Stimulated activated CD4-positive, alpha-beta T cell treated with anti-CD3 and anti-CD28 coated beads, TNF-alpha, amount 100 ng/mL, for 4 hours (primary cell): Measurements from ENCODE around the gene KLF6.

Source experiments
- DNase-seq, 3 experiments: peaks; one replicate each; pipeline ENCODE4 v3.0.0-alpha.2; 2020; ENCODE audit warnings: low read depth in 3 of 3

KLF6 gene

DNA sequence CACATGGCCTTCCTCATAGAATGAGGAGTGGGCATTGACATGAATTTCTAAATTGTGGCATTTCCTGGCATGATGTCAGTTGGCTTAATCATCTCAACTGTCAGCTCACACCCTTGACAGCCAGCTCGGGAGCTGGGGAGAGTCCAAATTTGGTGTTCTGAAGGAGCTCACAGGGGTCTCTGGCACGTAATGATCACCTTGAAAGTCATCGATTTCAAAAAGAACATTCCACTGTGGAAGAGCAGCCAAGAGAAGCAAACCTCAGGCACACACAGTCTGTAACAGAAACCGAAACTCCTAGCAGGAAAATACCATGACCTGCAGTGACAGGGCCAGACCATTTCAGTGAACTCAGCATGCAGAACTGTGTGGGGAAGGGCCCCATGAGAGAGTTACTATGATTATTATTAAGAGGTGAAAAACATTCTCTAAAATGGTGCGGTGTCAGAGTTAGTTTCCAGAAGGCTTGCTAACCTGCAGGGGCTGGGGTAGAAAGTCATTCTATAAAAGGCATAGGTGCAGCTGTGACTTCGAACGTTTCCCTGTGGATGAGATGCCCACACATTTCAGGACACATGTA lies 26.4 kb upstream of the KLF6 start:
- DNase-seq: no peak

DNA sequence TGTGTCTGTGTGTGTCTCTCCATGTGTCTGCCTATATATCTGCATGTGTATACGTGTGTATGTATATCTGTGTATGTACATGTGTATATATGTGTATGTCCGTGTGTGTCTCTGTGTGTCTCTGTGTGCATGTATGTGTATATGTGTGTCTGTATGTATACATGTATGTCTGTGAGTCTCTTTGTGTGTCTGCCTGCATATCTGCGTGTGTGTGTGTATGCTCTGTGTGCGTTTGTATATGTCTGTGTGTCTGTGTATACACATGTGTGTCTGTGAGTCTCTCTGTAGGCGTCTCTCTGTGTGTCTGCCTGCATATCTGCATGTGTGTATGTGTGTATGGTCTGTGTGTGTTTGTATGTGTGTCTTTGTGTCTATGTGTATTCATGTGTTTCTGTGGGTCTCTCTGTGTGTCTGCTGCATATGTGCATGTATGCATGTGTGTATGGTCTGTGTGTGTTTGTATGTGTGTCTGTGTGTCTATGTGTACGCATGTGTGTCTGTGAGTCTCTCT lies 23.7 kb upstream of the KLF6 start:
- no peak for DNase-seq

DNA sequence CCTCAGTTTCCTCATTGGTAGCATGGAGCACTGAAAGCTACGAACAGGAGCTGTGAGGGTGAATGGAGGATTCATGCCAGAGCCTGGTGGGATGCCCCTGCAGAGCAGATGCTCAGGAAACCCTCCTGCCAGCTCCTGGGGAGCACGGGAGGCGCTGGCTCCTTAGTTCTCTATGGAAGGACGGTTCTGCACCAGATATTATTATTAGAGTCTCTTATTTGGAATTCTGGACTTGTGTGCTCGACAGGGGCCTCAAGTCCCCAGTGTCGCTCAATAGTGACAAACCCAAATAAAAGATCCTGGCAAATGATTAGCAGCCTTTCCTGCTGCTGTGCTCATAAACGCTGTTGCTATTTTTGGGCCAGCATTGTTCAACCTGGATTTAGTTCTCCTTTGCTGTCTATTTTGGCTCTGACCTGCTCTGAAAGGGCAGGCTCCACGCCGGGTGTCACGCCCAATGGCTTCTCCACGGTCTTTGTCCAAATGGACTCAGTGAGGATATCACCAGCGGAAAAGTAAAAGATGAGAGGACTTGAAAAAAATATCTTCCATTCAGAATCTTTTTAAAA lies 23.0 kb upstream of the KLF6 start:
- DNase-seq: no peak

DNA sequence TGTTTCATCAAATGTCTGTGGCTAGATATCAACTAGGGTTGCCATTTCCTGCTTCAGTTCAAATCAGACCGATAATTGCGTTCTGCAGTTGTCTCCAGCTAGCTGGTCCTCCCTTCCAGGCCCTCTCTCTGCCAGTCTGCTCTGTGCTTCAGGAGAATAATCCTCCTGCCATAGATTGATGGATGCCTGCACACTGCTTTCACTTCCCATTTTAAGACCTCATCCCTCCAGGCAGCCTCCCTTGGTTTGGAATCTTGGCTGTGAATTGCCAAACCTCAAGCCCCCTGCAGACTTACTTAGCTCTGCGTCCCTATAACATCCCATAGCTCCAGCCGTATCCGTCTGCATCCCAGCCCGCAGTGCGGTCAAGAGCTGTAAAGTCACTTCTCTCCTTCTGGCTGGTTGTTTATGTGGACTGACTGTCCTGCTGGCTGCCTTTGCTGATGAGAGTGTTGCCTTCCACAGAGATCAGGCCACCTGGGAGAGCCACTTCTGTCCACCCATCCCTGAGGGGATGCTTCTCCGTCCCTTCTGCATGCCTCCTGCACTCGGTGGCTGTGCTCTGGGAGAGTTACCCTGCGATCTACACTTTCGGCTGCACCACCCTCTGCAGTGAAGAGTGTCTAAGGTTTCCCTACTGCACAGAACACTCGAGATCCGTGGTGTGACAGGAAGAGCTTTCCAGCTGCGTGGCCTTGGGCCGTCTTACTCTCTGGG lies 22.4 kb upstream of the KLF6 start:
- DNase-seq: no peak

DNA sequence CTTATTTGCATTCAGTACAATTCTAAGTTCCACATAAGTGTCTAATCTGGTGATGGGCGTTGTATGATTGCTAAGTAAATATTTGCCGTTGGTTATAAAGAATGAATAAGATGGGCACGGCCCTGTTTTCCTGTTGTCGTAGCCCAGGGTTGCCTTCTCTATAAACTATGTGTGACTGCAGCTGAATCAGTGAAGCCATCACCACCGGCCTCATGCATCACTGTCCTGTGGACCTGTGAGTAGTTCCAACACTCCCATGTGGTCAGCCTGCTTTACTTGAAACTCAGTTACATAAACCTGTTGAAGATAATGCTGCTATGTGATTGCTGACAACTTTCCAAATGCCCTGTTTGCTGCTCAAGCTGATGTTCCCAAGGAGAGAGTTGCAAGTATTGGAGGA lies 21.6 kb upstream of the KLF6 start:
- DNase-seq: no peak

DNA sequence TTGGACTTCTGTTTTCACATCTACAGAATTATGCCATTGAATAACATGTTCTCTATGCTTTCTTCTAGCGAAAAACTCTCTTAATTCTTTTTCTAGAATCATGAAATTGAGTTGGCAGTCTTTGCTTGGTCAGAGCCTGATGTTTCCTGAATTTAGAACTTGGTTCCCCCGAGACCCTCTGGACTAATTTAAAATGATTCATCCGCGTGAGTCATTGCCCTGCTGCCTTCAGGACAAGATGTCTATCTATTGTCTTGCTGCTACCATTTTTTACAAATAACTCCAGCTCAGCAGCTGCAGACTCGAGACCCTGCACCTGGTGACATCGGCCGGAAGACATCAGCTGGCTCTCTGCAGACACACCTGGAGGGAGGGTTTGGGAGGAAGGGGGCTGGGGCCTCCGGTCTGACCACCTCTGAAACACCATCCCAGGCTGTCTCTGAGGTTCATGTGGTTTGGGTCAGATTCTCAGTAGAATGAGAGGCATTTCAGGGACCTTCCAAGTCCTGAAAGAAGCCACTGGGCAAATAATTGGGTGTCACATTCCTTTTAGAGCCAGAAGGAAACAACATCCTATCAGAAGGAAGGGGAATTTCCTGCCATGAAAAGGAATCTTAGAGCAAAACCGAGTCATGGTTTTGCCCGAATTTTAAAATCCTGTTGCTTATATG lies 20.9 kb upstream of the KLF6 start:
- DNase-seq: peak in 1 of 3 experiments; percentile 26

DNA sequence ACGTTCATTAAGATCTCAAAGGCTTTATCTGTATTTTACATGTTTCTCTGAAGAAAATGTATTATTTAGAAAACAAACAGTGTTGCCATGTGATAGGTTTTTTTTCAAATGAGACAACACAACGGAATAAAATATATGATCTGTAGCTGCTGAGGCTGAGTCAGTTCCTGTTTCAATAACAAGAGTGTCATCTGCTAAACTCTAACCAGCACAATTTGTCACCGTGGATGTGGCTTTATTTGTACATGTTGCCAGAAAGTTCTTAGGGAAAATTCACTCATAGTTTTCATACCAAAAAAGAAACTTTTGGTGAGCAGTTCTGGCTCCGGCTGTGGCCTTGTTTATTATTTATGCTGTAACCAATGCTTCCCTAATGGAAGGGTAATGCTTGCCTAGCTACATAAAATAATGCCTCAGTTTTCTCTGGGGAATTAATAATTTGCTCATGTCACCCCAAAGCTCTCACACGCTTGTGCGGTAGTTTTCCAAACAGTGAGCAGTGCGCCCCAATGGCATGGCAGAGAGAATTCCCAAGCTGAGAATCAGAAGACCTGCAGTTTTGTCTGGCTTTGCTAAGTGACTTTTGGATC lies 20.3 kb upstream of the KLF6 start:
- DNase-seq: no peak

DNA sequence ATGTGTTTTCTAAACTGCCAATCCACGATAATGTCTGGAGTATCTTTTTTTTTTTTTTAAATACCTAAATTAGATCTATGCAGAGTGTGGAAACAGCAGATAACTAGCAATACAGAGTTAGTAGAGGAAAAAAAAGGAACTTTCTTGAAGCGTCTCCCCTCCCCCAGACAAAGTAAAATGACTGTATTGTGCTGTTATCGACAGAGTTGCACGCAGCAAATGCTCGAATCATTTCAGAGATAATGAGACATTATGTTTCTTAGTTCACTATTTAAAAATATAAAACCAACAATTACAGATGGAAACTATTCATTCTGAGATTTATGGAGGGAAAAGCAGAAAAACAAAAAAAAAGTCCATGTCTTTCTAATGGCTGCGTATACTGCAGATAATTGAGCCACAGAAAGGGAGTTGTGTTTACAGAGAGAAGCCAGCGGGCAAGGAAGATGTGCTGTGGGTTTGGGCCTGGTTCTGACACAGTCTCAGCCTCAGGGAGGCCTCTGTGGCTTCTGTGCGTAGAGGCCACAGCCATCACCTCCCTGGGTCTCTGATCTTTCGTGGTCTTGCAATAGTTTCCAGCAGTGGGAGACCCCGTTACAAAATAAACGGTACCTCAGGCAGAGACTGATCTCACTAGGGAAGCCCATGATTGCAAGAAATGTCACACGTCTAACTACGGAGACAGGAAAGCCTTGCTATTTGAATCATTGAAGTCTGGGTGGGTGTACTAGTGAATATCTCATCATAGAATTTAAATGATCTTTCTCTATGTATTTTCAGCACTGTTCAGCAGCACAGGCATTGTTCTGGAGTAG lies 19.1 kb upstream of the KLF6 start:
- DNase-seq: peak in 1 of 3 experiments; percentile 27

DNA sequence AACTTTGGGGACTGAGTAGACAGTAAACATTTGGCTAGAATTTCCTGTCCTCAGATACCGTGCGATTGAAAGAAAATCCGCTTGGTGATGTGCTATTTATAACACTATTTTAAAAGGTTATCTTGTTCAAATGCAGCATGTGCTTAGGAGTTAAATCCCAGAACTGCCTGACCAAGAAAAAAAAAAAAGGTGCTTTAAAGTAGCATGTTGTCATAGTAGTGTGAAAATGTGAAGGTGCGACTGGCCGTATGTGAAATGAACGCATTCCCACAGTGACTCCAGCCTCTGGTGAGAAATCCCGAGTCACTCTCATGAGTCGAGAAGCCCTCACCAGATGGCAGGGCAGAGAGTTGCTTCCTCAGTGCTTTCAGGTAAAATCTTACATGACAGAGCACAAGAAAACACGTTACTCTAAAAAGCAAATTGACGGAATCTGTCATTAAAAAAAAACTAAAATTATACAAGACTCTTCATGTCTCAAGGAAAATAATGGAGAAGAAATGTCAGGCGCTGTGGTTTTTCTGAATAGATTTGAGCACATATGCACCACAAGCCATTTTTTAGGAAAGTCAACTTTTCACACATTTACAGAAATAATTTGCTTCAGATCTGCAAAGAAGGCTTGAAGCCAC lies 18.4 kb upstream of the KLF6 start:
- no peak for DNase-seq

DNA sequence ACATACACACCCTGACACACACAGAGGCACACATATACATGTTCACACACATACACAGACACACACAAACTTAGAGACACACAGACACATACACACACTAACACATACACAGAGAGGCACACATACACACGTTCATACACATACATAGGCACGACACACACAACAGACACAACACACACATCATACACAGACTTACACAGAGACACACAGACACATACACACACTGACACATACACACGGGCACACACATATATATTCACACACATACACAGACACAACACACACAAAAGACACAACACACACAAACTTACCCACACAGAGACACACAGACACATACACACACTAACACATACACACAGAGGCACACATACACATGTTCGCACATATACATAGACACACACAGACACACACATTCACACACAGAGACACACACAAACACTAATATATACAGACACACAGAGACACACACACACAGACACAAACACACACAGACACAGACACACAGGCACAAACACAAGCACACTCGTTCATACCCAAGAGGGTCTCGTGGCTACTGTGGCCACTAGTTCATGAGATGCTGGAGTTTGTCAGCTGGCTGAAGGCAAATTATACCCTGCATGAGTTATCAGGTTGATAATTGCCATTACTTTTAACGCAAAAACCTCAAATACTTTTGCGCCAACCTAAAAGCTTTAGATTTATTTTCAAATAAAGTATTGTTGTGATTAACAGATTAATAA lies 17.7 kb upstream of the KLF6 start:
- no peak for DNase-seq

DNA sequence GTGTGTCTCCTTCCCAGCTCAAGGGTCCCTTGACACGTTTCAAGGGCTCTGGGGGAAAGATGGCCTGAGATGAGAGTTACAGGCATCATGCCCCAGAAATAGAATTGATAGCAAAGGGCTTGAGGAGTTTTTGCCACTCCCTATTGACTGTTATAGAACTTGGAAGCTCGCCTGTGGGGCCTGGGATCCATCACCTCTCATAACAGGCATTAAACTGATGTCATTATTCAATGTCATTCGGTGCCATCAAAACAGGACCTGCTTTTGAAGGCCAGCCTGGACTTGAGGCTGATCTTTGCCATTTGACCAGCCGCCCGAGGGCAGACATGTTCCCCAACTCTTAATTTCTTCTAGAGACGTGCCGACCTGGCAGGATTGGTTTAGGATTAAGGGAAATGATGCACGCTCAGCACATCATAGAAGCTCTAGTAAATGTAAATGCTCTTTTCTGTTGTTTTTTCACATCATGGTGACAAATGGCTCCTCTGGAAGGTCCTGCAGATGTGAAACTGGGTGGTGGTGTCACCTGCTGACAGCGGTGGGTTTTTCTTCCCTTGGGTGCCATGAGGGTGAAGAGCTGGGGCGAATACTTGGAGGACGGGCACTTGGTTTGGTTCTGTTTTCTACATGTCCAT lies 16.7 kb upstream of the KLF6 start:
- DNase-seq: no peak

DNA sequence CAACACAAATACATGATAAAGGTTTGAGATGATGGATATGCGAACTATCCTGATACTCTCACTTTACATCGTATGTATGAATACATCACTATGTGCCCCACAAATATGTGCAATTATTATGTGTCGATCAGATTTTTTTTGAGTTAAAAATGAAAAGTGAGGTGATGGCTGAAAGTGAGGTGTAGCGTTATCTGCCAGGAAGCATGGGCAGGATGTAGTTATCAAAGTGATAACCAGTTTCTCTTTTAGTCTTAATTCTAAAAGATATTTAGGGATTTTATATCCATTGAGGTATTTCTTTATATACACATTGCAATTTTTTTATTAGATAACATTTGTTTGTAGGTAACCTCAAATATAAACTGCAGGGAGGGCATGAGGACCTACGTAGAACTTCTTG lies 15.6 kb upstream of the KLF6 start:
- DNase-seq: no peak

DNA sequence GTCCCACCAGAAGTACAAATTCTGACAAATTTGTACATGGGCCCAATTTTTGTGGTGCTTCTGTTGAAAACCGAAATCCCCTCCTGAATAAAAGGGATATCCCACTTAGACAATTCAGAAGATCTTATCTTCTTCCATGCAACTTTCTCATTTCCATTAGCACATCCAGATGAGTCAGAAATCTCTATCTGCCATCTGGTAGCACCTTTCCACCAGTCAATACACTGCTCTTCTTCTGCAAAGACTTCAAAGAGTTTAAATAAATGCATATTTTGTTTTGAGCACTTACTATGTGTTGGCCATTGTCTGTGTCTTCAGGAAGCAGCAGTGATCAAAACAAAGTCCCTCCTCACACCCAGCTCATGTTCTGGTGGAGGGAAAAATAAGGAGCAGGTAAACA lies 12.7 kb upstream of the KLF6 start:
- no peak for DNase-seq

DNA sequence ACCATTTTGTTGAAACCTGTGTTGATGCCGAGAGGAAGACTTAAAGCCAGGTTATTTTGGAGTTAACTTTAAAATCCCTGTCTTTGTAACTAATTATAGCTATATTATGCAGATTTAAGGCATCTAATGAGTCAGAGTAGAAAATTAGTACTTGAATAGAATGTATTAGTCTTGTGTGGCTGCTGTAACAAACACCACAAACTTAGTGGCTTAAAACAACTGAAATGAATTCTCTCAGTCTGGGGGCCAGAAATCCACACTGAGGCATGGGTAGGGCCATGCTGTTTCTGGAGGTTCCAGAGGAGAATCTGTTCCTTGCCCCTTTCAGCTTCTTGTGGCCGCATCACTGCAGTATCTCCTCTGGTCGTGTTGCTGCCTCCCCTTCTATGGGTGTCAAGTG lies 8.5 kb upstream of the KLF6 start:
- DNase-seq: no peak

DNA sequence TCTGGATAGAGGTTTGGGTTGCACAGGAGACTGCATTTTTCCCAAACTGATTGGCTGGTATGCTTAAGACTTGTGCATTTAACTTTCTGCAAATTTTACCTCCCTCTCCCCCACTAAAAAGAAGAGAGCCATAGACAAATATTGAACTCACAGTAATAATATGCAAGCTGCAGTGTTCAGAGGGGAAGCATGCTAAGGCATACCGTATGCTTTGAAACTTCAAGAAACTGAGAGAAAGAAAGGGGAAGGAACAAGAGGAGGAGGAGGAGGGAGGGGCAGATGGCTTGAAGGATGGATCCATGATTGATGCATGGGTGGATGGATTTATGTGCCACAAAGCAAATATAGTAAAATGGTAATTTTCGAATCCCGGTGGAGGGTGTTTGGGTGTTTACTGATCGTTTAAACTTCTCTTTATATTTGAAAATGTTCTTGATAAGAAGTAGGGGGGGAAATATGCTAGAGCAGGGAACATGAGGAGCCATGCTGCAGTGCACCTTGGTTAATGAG lies 7.8 kb upstream of the KLF6 start:
- no peak for DNase-seq

DNA sequence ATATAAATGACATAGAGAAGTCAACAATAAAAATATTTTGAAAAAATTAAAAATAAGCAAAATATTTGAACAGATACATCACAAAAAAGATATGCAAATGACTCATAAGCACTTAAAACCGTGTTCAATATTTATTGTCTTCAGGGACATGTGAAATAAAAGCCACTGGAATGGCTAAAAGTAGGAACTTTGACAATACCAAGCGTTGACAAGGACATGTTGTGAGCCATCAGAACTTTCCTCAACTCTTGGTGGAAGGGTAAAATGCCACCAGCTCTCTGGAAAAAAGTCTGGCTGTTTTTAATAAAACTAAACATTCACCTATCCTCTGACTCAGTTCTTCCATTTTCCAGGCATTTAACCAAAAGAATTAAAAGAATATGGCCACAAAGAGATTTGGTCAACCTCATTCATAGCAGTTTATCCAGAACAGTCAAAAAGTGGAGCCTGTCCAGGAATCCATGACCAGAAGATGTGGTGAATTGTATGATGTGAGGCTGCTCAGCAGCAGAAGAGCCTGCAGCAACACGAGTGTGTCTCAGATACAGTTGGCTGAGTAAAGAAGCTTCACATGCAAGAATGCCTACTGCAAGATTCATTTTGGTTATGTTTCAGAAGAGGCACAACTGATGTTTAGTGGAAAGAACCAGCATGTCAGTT lies 7.1 kb upstream of the KLF6 start:
- no peak for DNase-seq

DNA sequence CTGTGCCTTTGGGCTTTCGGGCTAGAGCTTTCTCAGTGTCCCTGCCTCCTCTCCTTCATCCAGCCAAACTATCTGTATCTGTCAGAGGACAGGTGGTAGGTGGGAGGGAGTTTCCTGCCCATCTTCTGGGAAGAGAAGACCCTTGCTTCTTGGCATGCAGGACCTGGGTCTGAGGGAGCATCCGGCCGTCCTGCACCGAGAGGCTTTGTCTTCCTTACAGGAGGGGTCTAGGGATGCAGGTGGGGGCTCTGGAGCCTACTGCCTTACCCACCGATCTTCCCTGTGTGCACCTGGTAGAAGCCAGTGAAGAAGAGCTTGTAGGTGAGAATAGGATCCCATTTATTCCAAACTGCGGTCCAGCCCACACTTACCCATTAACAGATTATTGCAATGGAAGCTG lies 5.8 kb upstream of the KLF6 start:
- DNase-seq: no peak

DNA sequence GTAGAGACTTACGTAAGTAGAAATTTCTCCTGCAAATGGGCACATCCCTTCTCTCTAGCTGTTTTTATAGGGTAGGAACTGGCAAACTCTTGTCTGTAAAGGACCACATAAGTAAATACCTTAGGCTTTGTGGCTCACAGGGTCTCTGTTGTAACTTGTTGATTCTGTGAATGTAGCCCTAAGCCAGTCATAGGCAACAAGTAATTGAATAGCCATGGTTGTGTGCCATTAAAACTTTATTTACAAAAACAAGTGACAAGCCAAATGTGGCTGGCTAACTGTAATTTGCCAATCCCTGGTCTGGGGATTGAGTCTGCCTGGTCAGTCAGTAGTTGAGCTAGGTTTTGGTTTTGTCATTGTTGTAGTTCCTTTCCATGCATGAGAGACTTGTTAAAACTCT lies 5.3 kb upstream of the KLF6 start:
- no peak for DNase-seq

DNA sequence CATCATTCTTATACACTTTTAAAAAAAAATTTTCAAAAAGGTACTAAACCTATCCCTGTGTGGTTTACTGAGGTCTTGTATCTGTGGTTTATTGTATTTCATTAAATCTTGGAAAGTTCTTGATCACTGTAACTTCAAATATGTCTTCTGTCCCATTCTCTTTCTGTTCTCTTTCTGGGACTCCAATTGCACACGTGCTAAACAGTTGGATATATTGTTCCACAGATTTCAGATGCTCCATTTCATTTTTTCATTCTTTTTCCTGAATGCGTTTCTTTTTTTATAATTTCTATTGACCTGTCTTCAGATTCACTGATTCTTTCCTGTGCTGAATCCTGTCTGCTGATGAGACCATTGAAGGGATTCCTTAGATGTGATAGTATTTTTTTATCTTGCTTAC lies 4.6 kb upstream of the KLF6 start:
- no peak for DNase-seq
